ENCODE results near the gene CDK5RAP2.
A peak's percentile ranks its signal among the peaks of the same experiment; 100 is the strongest.

CDK5RAP2 gene

GRCh38 chr9:120376101-120376500 lies 203.9 kb downstream of the CDK5RAP2 start:
- DNase-seq: no peak

GRCh38 chr9:120375316-120375715 lies 204.7 kb downstream of the CDK5RAP2 start:
- DNase-seq: no peak

GRCh38 chr9:120374817-120375216 lies 205.2 kb downstream of the CDK5RAP2 start:
- DNase-seq: no peak

- no peak for DNase-seq
Measured at GRCh38 chr9:120374239-120374638, 205.7 kb downstream of the CDK5RAP2 start.

GRCh38 chr9:120372040-120372439 lies 207.9 kb downstream of the CDK5RAP2 start:
- no peak for DNase-seq

- no peak for DNase-seq
Measured at GRCh38 chr9:120369608-120370220, 210.3 kb downstream of the CDK5RAP2 start.

- DNase-seq: no peak
Measured at GRCh38 chr9:120368799-120369198, 211.2 kb downstream of the CDK5RAP2 start.

- DNase-seq: no peak
Measured at GRCh38 chr9:120366644-120367019, 213.3 kb downstream of the CDK5RAP2 start.

GRCh38 chr9:120365386-120365785 lies 214.6 kb downstream of the CDK5RAP2 start:
- DNase-seq: no peak

- DNase-seq: no peak
Measured at GRCh38 chr9:120363697-120364096, 216.3 kb downstream of the CDK5RAP2 start.

GRCh38 chr9:120362446-120362845 lies 217.5 kb downstream of the CDK5RAP2 start:
- DNase-seq: no peak

- no peak for DNase-seq
Measured at GRCh38 chr9:120361551-120361950, 218.4 kb downstream of the CDK5RAP2 start.

- DNase-seq: no peak
Measured at GRCh38 chr9:120360510-120360909, 219.5 kb downstream of the CDK5RAP2 start.

GRCh38 chr9:120360046-120360445 lies 219.9 kb downstream of the CDK5RAP2 start:
- no peak for DNase-seq

GRCh38 chr9:120358877-120359276 lies 221.1 kb downstream of the CDK5RAP2 start:
- no peak for DNase-seq

GRCh38 chr9:120353506-120353905 lies 226.5 kb downstream of the CDK5RAP2 start:
- DNase-seq: peak; percentile 38

- no peak for DNase-seq
Measured at GRCh38 chr9:120351106-120351505, 228.9 kb downstream of the CDK5RAP2 start.

GRCh38 chr9:120350596-120350995 lies 229.4 kb downstream of the CDK5RAP2 start:
- DNase-seq: no peak

GRCh38 chr9:120348951-120349429 lies 231.0 kb downstream of the CDK5RAP2 start:
- DNase-seq: peak; percentile 54

- DNase-seq: no peak
Measured at GRCh38 chr9:120345379-120345778, 234.6 kb downstream of the CDK5RAP2 start.

- no peak for DNase-seq
Measured at GRCh38 chr9:120344230-120344629, 235.7 kb downstream of the CDK5RAP2 start.

GRCh38 chr9:120343416-120343815 lies 236.6 kb downstream of the CDK5RAP2 start:
- DNase-seq: no peak
